Urinary bladder (tissue), 4 donors: ENCODE measurements around the gene PUS10. TPM values are rescaled to one million over a fixed set of nuclear protein-coding genes. Genes with fewer than 3 reads are reported as not detected.
A peak's percentile ranks its signal among the peaks of the same experiment; 100 is the strongest.
"Not testable (repeated sequence)": the region's sequence is repeated elsewhere in the genome, so short reads cannot be mapped to it uniquely, and the experiment has no call there.

Experiments
- DNase-seq: peaks from one replicate; pipeline ENCODE4 v3.0.0-alpha.2; 2015; ENCODE audit errors: extremely low spot score
- H3K27ac ChIP-seq: one replicate; pipeline ENCODE4 v1.5.1; 2013; ENCODE audit warnings: low read depth, mild to moderate bottlenecking, moderate library complexity
- H3K36me3 ChIP-seq: one replicate; pipeline ENCODE4 v1.6.1; 2013; ENCODE audit warnings: mild to moderate bottlenecking, moderate library complexity; ENCODE audit not compliant: insufficient read depth
- H3K4me1 ChIP-seq: one replicate; pipeline ENCODE4 v1.6.1; 2013; ENCODE audit warnings: mild to moderate bottlenecking, moderate library complexity; ENCODE audit not compliant: insufficient read depth
- H3K4me3 ChIP-seq: one replicate; pipeline ENCODE4 v1.5.1; 2013; ENCODE audit warnings: low read depth, low read length
- WGBS: extraction: QIAGEN DNeasy Blood & Tissue Kit; methylation state at CpG from one replicate; pipeline ENCODE4 v1.1.7; 2013; 5-methylcytosine and 5-hydroxymethylcytosine counted together
- polyA plus RNA-seq: library from polyadenylated mRNA; stranded (reverse); fragments of 200-250 nt; gene quantifications from one replicate; pipeline ENCODE4 v1.2.3, GENCODE V29; 2013
- total RNA-seq: library from RNA; depleted of rRNA; stranded (reverse); fragments of >200 nt; gene quantifications from one replicate; pipeline ENCODE4 v1.2.3, GENCODE V29; 2014
- donor health status: healthy with polysubstance abuse.
- donor health status: healthy.

The PUS10 gene
- total and polyA plus RNA-seq, 2 donors, result 3.1 to 14.6 TPM

DNA sequence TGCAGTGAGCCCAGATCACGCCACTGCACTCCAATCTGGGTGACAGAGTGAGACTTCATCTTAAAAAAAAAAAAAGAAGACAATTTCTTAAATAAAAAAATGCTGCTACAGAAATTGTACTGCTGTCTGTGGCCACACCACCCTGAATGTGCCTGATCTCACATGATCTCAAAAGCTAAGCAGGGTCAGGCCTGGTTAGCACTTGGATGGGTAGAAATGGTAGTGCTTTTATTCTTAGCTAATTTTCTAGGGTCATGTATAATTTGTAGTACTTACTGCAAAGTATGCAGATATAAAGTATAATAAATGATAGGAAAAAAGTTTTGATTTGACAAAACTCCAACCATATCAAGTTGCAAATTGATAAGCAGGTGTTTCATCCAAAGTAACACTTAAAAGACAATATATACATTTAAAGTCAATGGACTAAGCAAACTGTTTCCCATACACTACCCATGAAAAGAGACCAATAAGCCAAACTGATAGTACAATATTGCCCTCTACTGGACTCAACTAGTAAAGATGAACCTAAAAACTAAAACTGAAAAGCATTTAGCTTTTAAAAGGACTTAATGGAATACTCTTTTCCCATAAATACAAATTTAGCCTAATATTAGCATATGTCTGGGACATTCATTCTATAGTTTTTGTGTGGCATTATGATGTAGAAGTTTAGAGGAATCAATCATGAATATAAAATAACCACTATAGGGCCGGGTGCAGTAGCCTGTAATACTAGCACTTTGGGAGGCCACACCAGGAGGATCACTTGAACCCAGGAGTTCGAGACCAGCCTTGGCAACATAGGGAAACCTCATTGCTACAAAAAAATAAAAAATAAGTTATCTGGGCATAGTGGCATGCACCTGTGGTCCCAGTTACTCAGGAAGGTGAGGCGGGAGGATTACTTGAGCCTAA is 19.2 kb downstream of the PUS10 start:
- WGBS, result 87% methylated on average over 4 of the region's 4 CpGs
- no peak overlapping the region for H3K4me3 ChIP-seq
- DNase-seq, result peak; percentile 29
- H3K36me3 ChIP-seq, result no peaks in the 10 kb centered on the region
- H3K4me1 ChIP-seq, result no peaks in the 10 kb centered on the region
- H3K27ac ChIP-seq, result no peak overlapping the region

DNA sequence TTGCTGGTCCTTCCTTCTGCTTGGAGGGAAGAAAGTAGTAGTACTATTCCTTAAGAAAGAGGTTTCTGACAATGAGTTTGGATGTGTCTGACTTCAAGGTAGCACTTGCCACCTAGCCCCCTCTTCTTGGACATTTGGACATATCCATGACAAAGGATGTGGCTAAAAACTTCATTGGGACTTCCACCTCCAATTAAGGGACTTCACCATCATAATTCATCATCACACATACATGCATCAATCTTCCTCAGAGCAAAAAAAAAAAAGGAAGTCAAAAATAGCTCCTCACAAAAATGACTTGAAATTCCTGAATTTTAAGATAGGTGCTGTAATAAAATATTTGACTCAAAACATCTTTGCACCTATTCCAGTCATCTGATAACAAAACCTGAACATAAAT is 23.9 kb downstream of the PUS10 start:
- Histone ChIP-seq H3K36me3 (no peaks in the 10 kb centered on the region), H3K27ac (no peak overlapping the region), H3K4me3 (no peak overlapping the region), H3K4me1 (no peaks in the 10 kb centered on the region)
- DNase-seq, result no peak

DNA sequence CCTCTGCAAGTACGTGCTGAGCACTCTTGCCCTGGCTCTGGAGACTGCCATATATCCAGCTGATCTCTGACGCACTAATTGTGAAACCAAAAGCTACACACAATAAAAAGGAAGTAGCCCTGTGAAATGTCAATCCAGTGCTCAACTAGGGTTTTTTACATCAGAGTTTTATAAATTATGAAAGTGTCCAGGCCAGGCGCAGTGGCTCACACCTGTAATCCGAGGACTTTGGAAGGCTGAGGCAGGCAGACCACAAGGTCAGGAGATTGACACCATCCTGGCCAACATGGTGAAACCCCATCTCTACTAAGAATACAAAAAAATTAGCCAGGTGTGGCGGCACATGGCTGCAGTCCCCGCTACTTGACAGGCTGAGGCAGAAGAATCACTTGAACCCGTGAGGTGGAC is 25.1 kb downstream of the PUS10 start:
- DNase-seq, result no peak
- no peak overlapping the region for H3K27ac ChIP-seq

GRCh38 chr2:60991644-60992043 is 26.4 kb downstream of the PUS10 start:
- no peak overlapping the region for H3K4me3 ChIP-seq
- WGBS, result 93% methylated on average over 4 of the region's 4 CpGs
- no peak overlapping the region for H3K27ac ChIP-seq
- no peaks in the 10 kb centered on the region for H3K36me3 ChIP-seq
- no peaks in the 10 kb centered on the region for H3K4me1 ChIP-seq
- DNase-seq, result no peak

More for the DNA sequence above, 25.1 kb downstream of the PUS10 start:
- Histone ChIP-seq H3K4me3 (no peak overlapping the region), H3K4me1 (no peaks in the 10 kb centered on the region), H3K36me3 (no peaks in the 10 kb centered on the region)
- WGBS, result 91% methylated on average over 7 of the region's 7 CpGs

DNA sequence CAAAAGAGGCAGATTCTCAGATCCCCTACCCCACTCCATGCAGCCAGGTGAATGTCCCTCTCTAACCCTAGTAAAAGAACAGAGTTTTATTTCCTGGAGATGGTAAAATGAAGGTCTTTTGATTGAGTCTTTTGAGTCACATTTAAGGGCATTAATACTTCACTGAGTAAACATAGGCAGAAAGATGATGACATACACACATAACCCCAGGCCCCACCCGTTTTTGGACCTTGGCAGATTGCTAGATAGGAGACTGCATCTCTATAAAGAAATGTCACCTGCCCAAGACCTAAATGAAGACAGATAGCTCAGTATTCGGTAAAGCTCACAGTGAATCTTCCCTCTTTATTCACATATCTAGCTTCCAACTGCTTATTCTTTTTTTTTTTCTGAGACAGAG is 28.8 kb downstream of the PUS10 start:
- Histone ChIP-seq H3K4me3 (no peak overlapping the region), H3K27ac (peak overlapping the region; percentile 30), H3K36me3 (no peaks in the 10 kb centered on the region), H3K4me1 (no peaks in the 10 kb centered on the region)
- WGBS, result 71% methylated on average over 2 of the region's 2 CpGs
- no peak for DNase-seq

GRCh38 chr2:60987656-60988055 is 30.4 kb downstream of the PUS10 start:
- not testable (repeated sequence) for H3K27ac ChIP-seq, H3K4me3 ChIP-seq, H3K36me3 ChIP-seq, DNase-seq, H3K4me1 ChIP-seq
- WGBS, result 91% methylated on average over 8 of the region's 8 CpGs

- DNase-seq, result no peak
- H3K4me1 ChIP-seq, result no peaks in the 10 kb centered on the region
- H3K27ac ChIP-seq, result no peak overlapping the region
- H3K36me3 ChIP-seq, result no peaks in the 10 kb centered on the region
- 75% methylated on average over 2 of the region's 2 CpGs for WGBS
- H3K4me3 ChIP-seq, result no peak overlapping the region
Measured at GRCh38 chr2:60987041-60987440, 31.0 kb downstream of the PUS10 start.

DNA sequence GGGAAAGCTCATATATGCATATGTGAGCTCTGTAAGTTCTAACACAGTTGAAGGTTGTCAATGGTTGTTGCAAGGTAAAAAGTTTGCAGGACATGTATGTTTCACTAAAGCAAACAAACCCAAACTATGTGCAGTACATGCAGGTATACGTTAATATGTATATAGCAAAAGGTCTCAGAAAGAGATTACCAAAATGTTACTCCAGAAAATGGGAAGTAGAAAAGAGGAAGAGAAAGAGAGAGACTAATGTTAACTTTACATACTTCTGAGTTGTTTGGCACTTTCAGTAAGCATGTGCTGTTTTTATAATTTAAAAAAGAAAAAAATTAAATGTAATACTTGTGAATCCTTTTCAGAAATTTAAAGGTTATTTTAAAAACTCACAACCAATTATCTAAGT is 33.3 kb downstream of the PUS10 start:
- Histone ChIP-seq H3K4me1 (no peaks in the 10 kb centered on the region), H3K27ac (no peak overlapping the region), H3K36me3 (no peaks in the 10 kb centered on the region), H3K4me3 (no peak overlapping the region)
- no peak for DNase-seq
- WGBS, result 77% methylated on average over 1 of the region's 1 CpG

DNA sequence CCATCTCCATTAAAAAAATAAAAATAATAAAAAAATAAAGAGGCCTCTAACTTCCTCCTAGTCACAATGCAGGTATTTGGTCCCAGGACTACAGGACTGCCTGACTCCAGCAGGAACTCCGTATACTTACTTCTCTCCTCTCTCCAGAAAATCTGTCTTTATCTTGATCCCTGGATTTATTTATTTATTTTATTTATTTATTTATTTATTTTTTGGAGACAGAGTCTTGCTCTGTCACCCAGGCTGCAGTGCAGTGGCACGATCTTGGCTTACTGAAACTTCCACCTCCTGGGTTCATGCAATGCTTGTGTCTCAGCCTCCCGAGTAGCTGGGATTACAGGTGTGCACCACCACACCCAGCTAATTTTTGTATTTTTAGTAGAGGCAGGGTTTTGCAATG is 36.0 kb downstream of the PUS10 start:
- H3K36me3 ChIP-seq, H3K4me3 ChIP-seq, H3K27ac ChIP-seq, H3K4me1 ChIP-seq, DNase-seq: not testable (repeated sequence)
- 95% methylated on average over 3 of the region's 3 CpGs for WGBS

GRCh38 chr2:60980071-60980815 is 37.8 kb downstream of the PUS10 start:
- H3K4me3 ChIP-seq, result no peak overlapping the region
- no peaks in the 10 kb centered on the region for H3K36me3 ChIP-seq
- H3K4me1 ChIP-seq, result no peaks in the 10 kb centered on the region
- H3K27ac ChIP-seq, result no peak overlapping the region
- no peak for DNase-seq
- WGBS, result 74% methylated on average over 3 of the region's 3 CpGs

- Histone ChIP-seq H3K4me1 (no peaks in the 10 kb centered on the region), H3K27ac (no peak overlapping the region), H3K4me3 (no peak overlapping the region), H3K36me3 (no peaks in the 10 kb centered on the region)
- DNase-seq, result no peak
- WGBS, result 85% methylated on average over 4 of the region's 4 CpGs
Measured at GRCh38 chr2:60979231-60979630, 38.8 kb downstream of the PUS10 start.

GRCh38 chr2:60977562-60977895 is 40.5 kb downstream of the PUS10 start:
- WGBS, result 68% methylated on average over 1 of the region's 1 CpG
- Histone ChIP-seq H3K36me3 (no peaks in the 10 kb centered on the region), H3K4me1 (no peaks in the 10 kb centered on the region), H3K4me3 (no peak overlapping the region), H3K27ac (no peak overlapping the region)
- no peak for DNase-seq

GRCh38 chr2:60976875-60977561 is 41.0 kb downstream of the PUS10 start:
- WGBS, result 59% methylated on average over 5 of the region's 5 CpGs
- no peaks in the 10 kb centered on the region for H3K36me3 ChIP-seq
- no peaks in the 10 kb centered on the region for H3K4me1 ChIP-seq
- no peak overlapping the region for H3K4me3 ChIP-seq
- DNase-seq, result no peak
- no peak overlapping the region for H3K27ac ChIP-seq
